ENCODE data around the gene FN1.

FN1 gene

DNA sequence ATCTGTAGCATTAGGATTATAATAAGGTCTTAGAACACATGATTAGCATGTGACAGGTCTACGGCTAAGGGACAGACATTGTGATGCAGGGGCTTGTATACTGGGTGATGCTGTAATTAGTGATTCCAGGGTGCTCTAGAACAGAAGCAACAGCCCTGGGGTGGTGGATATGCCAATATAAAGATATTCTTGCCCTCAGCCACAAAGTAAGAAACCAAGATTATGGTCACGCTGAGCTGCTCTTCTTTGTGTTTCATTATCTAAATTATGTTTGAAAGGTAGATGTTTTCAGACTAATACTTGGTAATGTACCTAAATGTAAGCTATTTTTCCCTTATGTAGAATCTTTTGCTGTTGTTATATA is 45.3 kb downstream of the FN1 start:
- no peak overlapping the region for H3K27ac ChIP-seq
- H3K79me2 ChIP-seq (ENCODE audit: insufficient read depth, low read depth) = no peaks in the 10 kb centered on the region
- H3K36me3 ChIP-seq (ENCODE audit: insufficient read depth) = no peaks in the 10 kb centered on the region

DNA sequence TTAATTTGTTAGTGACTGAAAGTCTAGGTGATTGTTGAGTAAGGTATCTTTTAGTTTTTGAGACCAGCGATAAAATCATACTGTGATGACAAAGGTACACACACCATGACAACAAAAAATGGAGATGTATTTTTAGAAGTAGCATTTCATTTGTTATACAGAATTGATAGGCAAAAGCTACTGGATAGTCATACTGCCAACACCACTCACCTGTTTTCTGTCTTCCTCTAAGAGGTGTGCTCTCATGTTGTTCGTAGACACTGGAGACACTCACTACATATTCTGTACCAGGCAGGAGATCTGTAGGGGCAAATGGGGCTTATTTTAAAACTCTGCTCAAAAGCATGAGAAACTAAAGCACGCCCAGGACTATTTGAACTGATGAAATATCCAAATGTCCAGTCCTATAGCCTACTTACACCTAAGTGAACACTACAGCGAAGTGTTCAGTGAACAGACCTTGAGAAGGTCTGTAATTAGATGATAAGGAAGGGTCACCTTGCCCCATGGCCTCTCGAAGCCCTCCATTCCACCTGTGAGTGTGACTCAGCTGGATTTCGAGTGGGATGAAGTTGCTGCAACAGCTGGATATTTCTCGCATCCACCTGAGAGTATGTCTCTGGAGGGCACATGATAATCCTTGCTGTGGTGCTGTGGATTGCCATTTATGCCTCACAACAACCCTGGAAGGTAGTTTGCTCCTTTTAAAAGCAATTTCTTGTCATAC is 47.7 kb downstream of the FN1 start:
- no peaks in the 10 kb centered on the region for H3K79me2 ChIP-seq (ENCODE audit: insufficient read depth, low read depth)
- H3K4me1 ChIP-seq (ENCODE audit: low read depth, poor library complexity, severe bottlenecking) = peaks cover 3% of the 10 kb centered on the region
- H3K4me3 ChIP-seq (IDR thresholded peaks at IDR 0.05; ENCODE audit: insufficient read depth, low read depth, low read length) = no peak overlapping the region
- H4K20me1 ChIP-seq (ENCODE audit: insufficient read depth) = no peaks in the 10 kb centered on the region
- no peak overlapping the region for H3K4me2 ChIP-seq
- H3K27ac ChIP-seq = no peak overlapping the region
- no peak overlapping the region for H3K9ac ChIP-seq
- H3K27me3 ChIP-seq (ENCODE audit: insufficient read depth, low read depth) = no peaks in the 10 kb centered on the region
- TF ChIP-seq, protein P1, sequence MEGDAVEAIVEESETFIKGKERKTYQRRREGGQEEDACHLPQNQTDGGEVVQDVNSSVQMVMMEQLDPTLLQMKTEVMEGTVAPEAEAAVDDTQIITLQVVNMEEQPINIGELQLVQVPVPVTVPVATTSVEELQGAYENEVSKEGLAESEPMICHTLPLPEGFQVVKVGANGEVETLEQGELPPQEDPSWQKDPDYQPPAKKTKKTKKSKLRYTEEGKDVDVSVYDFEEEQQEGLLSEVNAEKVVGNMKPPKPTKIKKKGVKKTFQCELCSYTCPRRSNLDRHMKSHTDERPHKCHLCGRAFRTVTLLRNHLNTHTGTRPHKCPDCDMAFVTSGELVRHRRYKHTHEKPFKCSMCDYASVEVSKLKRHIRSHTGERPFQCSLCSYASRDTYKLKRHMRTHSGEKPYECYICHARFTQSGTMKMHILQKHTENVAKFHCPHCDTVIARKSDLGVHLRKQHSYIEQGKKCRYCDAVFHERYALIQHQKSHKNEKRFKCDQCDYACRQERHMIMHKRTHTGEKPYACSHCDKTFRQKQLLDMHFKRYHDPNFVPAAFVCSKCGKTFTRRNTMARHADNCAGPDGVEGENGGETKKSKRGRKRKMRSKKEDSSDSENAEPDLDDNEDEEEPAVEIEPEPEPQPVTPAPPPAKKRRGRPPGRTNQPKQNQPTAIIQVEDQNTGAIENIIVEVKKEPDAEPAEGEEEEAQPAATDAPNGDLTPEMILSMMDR (conservative IDR thresholded peaks at IDR 0.05; ENCODE audit: low read depth, low read length) = no peak
- H3K36me3 ChIP-seq (ENCODE audit: insufficient read depth) = no peaks in the 10 kb centered on the region
- no peak overlapping the region for H2AFZ ChIP-seq (ENCODE audit: low read depth)

More for the DNA sequence above, 45.3 kb downstream of the FN1 start:
- Histone ChIP-seq H2AFZ (ENCODE audit: low read depth) (no peak overlapping the region), H3K4me2 (no peak overlapping the region), H3K9ac (no peak overlapping the region), H3K4me3 (IDR thresholded peaks at IDR 0.05; ENCODE audit: insufficient read depth, low read depth, low read length) (no peak overlapping the region), H4K20me1 (ENCODE audit: insufficient read depth) (no peaks in the 10 kb centered on the region), H3K4me1 (ENCODE audit: low read depth, poor library complexity, severe bottlenecking) (peaks cover 3% of the 10 kb centered on the region), H3K27me3 (ENCODE audit: insufficient read depth, low read depth) (no peaks in the 10 kb centered on the region)
- TF ChIP-seq, protein P1 (conservative IDR thresholded peaks at IDR 0.05; ENCODE audit: low read depth, low read length) = no peak

DNA sequence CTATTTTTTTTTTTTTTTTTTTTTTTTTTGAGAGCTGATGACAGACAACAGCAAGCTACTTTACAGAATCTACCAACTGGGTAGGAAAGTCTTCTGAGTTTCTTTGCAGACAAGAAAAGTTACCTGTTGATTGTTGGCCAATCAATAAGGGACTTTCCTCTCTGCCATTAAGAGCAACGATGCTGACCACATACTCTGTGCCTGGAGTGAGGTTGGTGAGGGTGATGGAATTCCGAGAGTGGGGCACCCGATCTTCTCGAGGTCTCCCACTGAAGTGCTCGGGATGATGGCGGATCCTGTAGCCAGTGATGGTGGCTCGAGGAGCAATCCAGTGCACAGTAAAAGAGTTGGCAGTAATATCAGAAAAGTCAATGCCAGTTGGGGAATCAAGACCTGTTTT is 49.3 kb downstream of the FN1 start:
- TF ChIP-seq, protein P1 (conservative IDR thresholded peaks at IDR 0.05; ENCODE audit: low read depth, low read length) = no peak
- H4K20me1 ChIP-seq (ENCODE audit: insufficient read depth) = no peaks in the 10 kb centered on the region
- H2AFZ ChIP-seq (ENCODE audit: low read depth) = no peak overlapping the region
- no peak overlapping the region for H3K4me3 ChIP-seq (IDR thresholded peaks at IDR 0.05; ENCODE audit: insufficient read depth, low read depth, low read length)
- H3K27me3 ChIP-seq (ENCODE audit: insufficient read depth, low read depth) = no peaks in the 10 kb centered on the region
- H3K9ac ChIP-seq = no peak overlapping the region
- no peak overlapping the region for H3K4me2 ChIP-seq
- H3K27ac ChIP-seq = no peak overlapping the region
- H3K36me3 ChIP-seq (ENCODE audit: insufficient read depth) = no peaks in the 10 kb centered on the region
- H3K79me2 ChIP-seq (ENCODE audit: insufficient read depth, low read depth) = no peaks in the 10 kb centered on the region
- H3K4me1 ChIP-seq (ENCODE audit: low read depth, poor library complexity, severe bottlenecking) = peaks cover 3% of the 10 kb centered on the region

DNA sequence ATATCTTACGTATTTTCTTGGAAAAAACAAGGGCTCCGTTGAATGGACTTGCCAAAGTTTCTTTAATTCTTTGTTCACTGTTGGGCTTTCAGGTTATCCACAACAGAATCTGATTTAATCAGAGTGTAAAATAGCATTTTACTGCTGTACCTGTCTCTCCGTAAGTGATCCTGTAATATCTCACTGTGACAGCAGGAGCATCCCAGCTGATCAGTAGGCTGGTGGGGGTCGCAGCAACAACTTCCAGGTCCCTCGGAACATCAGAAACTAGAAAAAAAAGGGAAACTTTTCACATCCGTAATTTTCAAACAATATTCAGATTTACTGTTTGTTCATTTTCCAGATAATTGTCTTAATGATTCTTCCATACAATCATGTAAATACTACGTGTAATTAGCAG is 51.2 kb downstream of the FN1 start:
- Histone ChIP-seq H3K79me2 (ENCODE audit: insufficient read depth, low read depth) (no peaks in the 10 kb centered on the region), H4K20me1 (ENCODE audit: insufficient read depth) (no peaks in the 10 kb centered on the region), H3K4me1 (ENCODE audit: low read depth, poor library complexity, severe bottlenecking) (peaks cover 3% of the 10 kb centered on the region), H3K4me3 (IDR thresholded peaks at IDR 0.05; ENCODE audit: insufficient read depth, low read depth, low read length) (no peak overlapping the region), H3K4me2 (no peak overlapping the region), H3K27me3 (ENCODE audit: insufficient read depth, low read depth) (no peaks in the 10 kb centered on the region), H3K27ac (no peak overlapping the region), H3K9ac (no peak overlapping the region), H3K36me3 (ENCODE audit: insufficient read depth) (no peaks in the 10 kb centered on the region), H2AFZ (ENCODE audit: low read depth) (no peak overlapping the region)
- TF ChIP-seq, protein P1 (conservative IDR thresholded peaks at IDR 0.05; ENCODE audit: low read depth, low read length) = no peak
